GM23338 (cell line): ENCODE results near the gene TTC39B. TPM values are rescaled to one million over a fixed set of nuclear protein-coding genes. Genes with fewer than 3 reads are reported as not detected.

Experiments
- ATAC-seq: fragments of 200-7000 bp; cut with Tn5 transposase; 3 replicates; pipeline ENCODE4 v1.9.1; 2020
- DNase-seq: peaks from one replicate; pipeline ENCODE4 v3.0.0-alpha.2; 2015; ENCODE audit warnings: low spot score
- H2AFZ ChIP-seq: fragments of 200-600 bp; sonication (generic); 2 replicates; pipeline ENCODE4 v1.8.0; 2016; ENCODE audit warnings: antibody characterized with exemption, mild to moderate bottlenecking, moderate library complexity
- H3F3A ChIP-seq: fragments of 200-600 bp; sonication (generic); replicated peaks from 2 replicates; pipeline ENCODE4 v1.8.0; 2017; ENCODE audit warnings: antibody characterized with exemption, mixed run types, low read depth
- H3K27ac ChIP-seq: fragments of 200-600 bp; sonication (generic); 2 replicates; pipeline ENCODE4 v1.6.1; 2016; ENCODE audit warnings: low read depth
- H3K27me3 ChIP-seq: fragments of 200-600 bp; sonication (generic); 2 replicates; pipeline ENCODE4 v1.8.0; 2016; ENCODE audit warnings: mild to moderate bottlenecking, mixed run types, moderate library complexity; ENCODE audit not compliant: insufficient read depth
- H3K36me3 ChIP-seq: fragments of 200-600 bp; sonication (generic); 2 replicates; pipeline ENCODE4 v1.8.0; 2016; ENCODE audit warnings: mild to moderate bottlenecking; ENCODE audit not compliant: insufficient read depth
- H3K4me1 ChIP-seq: fragments of 200-600 bp; sonication (generic); 2 replicates; pipeline ENCODE4 v1.8.0; 2016; ENCODE audit warnings: mild to moderate bottlenecking, moderate library complexity; ENCODE audit not compliant: insufficient read depth
- H3K4me2 ChIP-seq: fragments of 200-600 bp; sonication (generic); 2 replicates; pipeline ENCODE4 v1.7.1; 2017; ENCODE audit warnings: mixed run types
- H3K4me3 ChIP-seq: fragments of 200-600 bp; sonication (generic); 2 replicates; pipeline ENCODE4 v1.6.1; 2016; ENCODE audit warnings: mixed run types
- H3K79me2 ChIP-seq: fragments of 200-600 bp; sonication (generic); replicated peaks from 2 replicates; pipeline ENCODE4 v1.8.0; 2017; ENCODE audit warnings: mild to moderate bottlenecking; ENCODE audit not compliant: insufficient read depth
- H3K9me2 ChIP-seq: fragments of 200-600 bp; sonication (generic); 2 replicates; pipeline ENCODE4 v1.8.0; 2017; ENCODE audit not compliant: insufficient read depth
- H4K20me1 ChIP-seq: fragments of 200-600 bp; sonication (generic); replicated peaks from 2 replicates; pipeline ENCODE4 v1.8.0; 2017; ENCODE audit warnings: mild to moderate bottlenecking; ENCODE audit not compliant: insufficient read depth
- H3K27ac Mint-ChIP-seq: 2 replicates; pipeline ENCODE4 v1.8.0; 2020; ENCODE audit warnings: inconsistent platforms, mild to moderate bottlenecking, moderate library complexity, mixed read lengths
- H3K27me3 Mint-ChIP-seq: 3 replicates; pipeline ENCODE4 v1.8.0; 2022; ENCODE audit warnings: low read depth, mild to moderate bottlenecking, moderate library complexity, mixed read lengths, inconsistent platforms; ENCODE audit not compliant: insufficient read depth, poor library complexity
- H3K36me3 Mint-ChIP-seq: 3 replicates; pipeline ENCODE4 v1.8.0; 2021; ENCODE audit warnings: low read depth, mild to moderate bottlenecking, inconsistent platforms, moderate library complexity, mixed read lengths
- H3K4me1 Mint-ChIP-seq: 3 replicates; pipeline ENCODE4 v1.8.0; 2020; ENCODE audit warnings: mild to moderate bottlenecking, inconsistent platforms, mixed read lengths
- H3K4me3 Mint-ChIP-seq: 3 replicates; pipeline ENCODE4 v1.8.0; 2021; ENCODE audit warnings: moderate library complexity, mild to moderate bottlenecking, inconsistent platforms, mixed read lengths
- H3K9me3 Mint-ChIP-seq: 3 replicates; pipeline ENCODE4 v1.8.0; 2020; ENCODE audit warnings: moderate library complexity, mild to moderate bottlenecking, inconsistent platforms, mixed read lengths
- CREB1 ChIP-seq: fragments of 250-450 bp; sonication (Bioruptor Pico); IDR thresholded peaks from 2 replicates; pipeline ENCODE4 v1.5.0; 2020; ENCODE audit warnings: low read depth, mild to moderate bottlenecking, moderate library complexity
- EZH2 ChIP-seq: fragments of 200-600 bp; sonication (generic); IDR thresholded peaks from one replicate; pipeline ENCODE4 v1.8.0; 2017; ENCODE audit warnings: antibody characterized with exemption, mild to moderate bottlenecking, low read depth; ENCODE audit not compliant: unreplicated experiment
- EZH2phosphoT487 ChIP-seq: fragments of 200-600 bp; sonication (generic); IDR thresholded peaks from one replicate; pipeline ENCODE4 v1.8.1; 2018; ENCODE audit warnings: antibody characterized with exemption; ENCODE audit not compliant: unreplicated experiment
- JUNB ChIP-seq: IDR thresholded peaks from one replicate; pipeline ENCODE4 v1.6.1; 2016; ENCODE audit warnings: antibody characterized with exemption; ENCODE audit not compliant: unreplicated experiment
- NANOG ChIP-seq: IDR thresholded peaks from 2 replicates; pipeline ENCODE4 v1.6.1; 2016; ENCODE audit warnings: antibody characterized with exemption, borderline replicate concordance
- POLR2AphosphoS5 ChIP-seq: IDR thresholded peaks from 2 replicates; pipeline ENCODE4 v1.6.1; 2016; ENCODE audit warnings: antibody characterized with exemption, low read depth
- ZNF114 ChIP-seq: fragments of 250-450 bp; sonication (Bioruptor Pico); IDR thresholded peaks from 2 replicates; pipeline ENCODE4 v1.5.0; 2020; ENCODE audit warnings: mild to moderate bottlenecking, moderate library complexity
- ZNF331 ChIP-seq: fragments of 250-450 bp; sonication (Bioruptor Pico); IDR thresholded peaks from 2 replicates; pipeline ENCODE4 v1.5.0; 2020; ENCODE audit warnings: low read depth, mild to moderate bottlenecking, moderate library complexity
- long read RNA-seq: library from polyadenylated mRNA; unstranded; transcript quantifications from one replicate; pipeline ENCODE4 v2.0.0, GENCODE V29; 2020; ENCODE audit not compliant: unreplicated experiment
- polyA plus RNA-seq: library from polyadenylated mRNA; unstranded; fragments of >200 nt; fragmentation: Nextera tagmentation; extraction: Ambion mirVana; gene quantifications from 2 replicates; pipeline ENCODE4 v1.2.1, GENCODE V29; 2016
- total RNA-seq: library from RNA; depleted of rRNA; stranded (reverse); fragments of >200 nt; shearing (Covaris generic); gene quantifications from 2 replicates; pipeline ENCODE4 v1.2.3, GENCODE V29; 2014; rRNA removed
- TF ChIP-seq, protein P1 (sequence below), 2 experiments: fragments of 200-600 bp in 1 of 2; sonication (generic) in 1 of 2; conservative IDR thresholded peaks; 2 replicates each; pipeline versions ENCODE4 v1.5.1 to v1.6.1; 2016 to 2017; ENCODE audit warnings: antibody characterized with exemption in 2 of 2, low read depth in 2 of 2, mild to moderate bottlenecking in 2 of 2, moderate library complexity in 1 of 2

Gene TTC39B
- 11.0 and 11.1 TPM in 2 replicates for total RNA-seq
- polyA plus RNA-seq = 2.8 and 4.7 TPM in 2 replicates
- long read RNA-seq, full-length matches to known transcripts = 4 of 13 reads
- long read RNA-seq, partial matches to known transcripts = 1 of 13 reads
- long read RNA-seq, other reads (novel, unspliced or antisense) = 8 of 13 reads

GRCh38 chr9:15306757-15307522, at the start of gene TTC39B:
TSS of gene TTC39B (minus strand) at chr9:15307216. CDS start at chr9:15307125, 91 bp downstream.
- H3K36me3 ChIP-seq = no peaks in the 10 kb centered on the region; the same call in 1 of the 2 replicates
- peak within 1 kb of the TSS; percentile 97 for H2AFZ ChIP-seq
- peak; percentile 98 for DNase-seq
- no peaks in the 10 kb centered on the region for H3K9me2 ChIP-seq
- H3K27ac Mint-ChIP-seq = peak within 1 kb of the TSS; percentile 94
- peak; percentile 91 for ATAC-seq
- no peaks in the 10 kb centered on the region for H3K9me3 Mint-ChIP-seq
- H3K4me3 ChIP-seq = peak within 1 kb of the TSS; percentile 91
- H3K4me2 ChIP-seq = peak within 1 kb of the TSS; percentile 96
- peaks cover 8% of the 10 kb centered on the region for H3K27me3 Mint-ChIP-seq
- TF ChIP-seq ZNF331 (CRISPR knock-in tag) (no peak), POLR2AphosphoS5 (peak; percentile 85)
- TF ChIP-seq, protein P1, sequence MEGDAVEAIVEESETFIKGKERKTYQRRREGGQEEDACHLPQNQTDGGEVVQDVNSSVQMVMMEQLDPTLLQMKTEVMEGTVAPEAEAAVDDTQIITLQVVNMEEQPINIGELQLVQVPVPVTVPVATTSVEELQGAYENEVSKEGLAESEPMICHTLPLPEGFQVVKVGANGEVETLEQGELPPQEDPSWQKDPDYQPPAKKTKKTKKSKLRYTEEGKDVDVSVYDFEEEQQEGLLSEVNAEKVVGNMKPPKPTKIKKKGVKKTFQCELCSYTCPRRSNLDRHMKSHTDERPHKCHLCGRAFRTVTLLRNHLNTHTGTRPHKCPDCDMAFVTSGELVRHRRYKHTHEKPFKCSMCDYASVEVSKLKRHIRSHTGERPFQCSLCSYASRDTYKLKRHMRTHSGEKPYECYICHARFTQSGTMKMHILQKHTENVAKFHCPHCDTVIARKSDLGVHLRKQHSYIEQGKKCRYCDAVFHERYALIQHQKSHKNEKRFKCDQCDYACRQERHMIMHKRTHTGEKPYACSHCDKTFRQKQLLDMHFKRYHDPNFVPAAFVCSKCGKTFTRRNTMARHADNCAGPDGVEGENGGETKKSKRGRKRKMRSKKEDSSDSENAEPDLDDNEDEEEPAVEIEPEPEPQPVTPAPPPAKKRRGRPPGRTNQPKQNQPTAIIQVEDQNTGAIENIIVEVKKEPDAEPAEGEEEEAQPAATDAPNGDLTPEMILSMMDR (conservative IDR thresholded peaks at IDR 0.05; ENCODE audit: low read depth in 2 of 2) = peak in 1 of 2 experiments; percentile 19; a peak in 1 of 4 replicates
- H3K27me3 ChIP-seq = peaks cover 11% of the 10 kb centered on the region; the same call in 1 of the 2 replicates
- H3K36me3 Mint-ChIP-seq = peaks cover 9% of the 10 kb centered on the region
- peaks cover 25% of the 10 kb centered on the region for H3K79me2 ChIP-seq
- H4K20me1 ChIP-seq = no peaks in the 10 kb centered on the region
- H3K4me3 Mint-ChIP-seq = peak within 1 kb of the TSS; percentile 96
- H3K4me1 Mint-ChIP-seq = peaks cover 18% of the 10 kb centered on the region
- peaks cover 8% of the 10 kb centered on the region; the same call in 1 of the 2 replicates for H3F3A ChIP-seq
- H3K27ac ChIP-seq = peak within 1 kb of the TSS; percentile 91
- peaks cover 18% of the 10 kb centered on the region for H3K4me1 ChIP-seq

- Histone ChIP-seq H3K4me2 (peak overlapping the region; percentile 30; the same call in 1 of the 2 replicates), H3F3A (no peaks in the 10 kb centered on the region), H3K79me2 (no peaks in the 10 kb centered on the region), H3K4me1 (peaks cover 27% of the 10 kb centered on the region), H3K36me3 (no peaks in the 10 kb centered on the region), H3K4me3 (no peak overlapping the region), H2AFZ (0 out of 2 replicates have a peak overlapping the region, but pooled peaks have one; percentile 38), H3K27me3 (no peaks in the 10 kb centered on the region), H3K27ac (peak overlapping the region; percentile 61), H4K20me1 (no peaks in the 10 kb centered on the region), H3K9me2 (no peaks in the 10 kb centered on the region)
- peaks cover 24% of the 10 kb centered on the region for H3K9me3 Mint-ChIP-seq
- H3K4me1 Mint-ChIP-seq = peaks cover 29% of the 10 kb centered on the region
- H3K27ac Mint-ChIP-seq = peak overlapping the region; percentile 34; the same call in 1 of the 2 replicates
- no peak overlapping the region for H3K4me3 Mint-ChIP-seq
- DNase-seq (peak; percentile 11), ATAC-seq (peak; percentile 71)
- peaks cover 10% of the 10 kb centered on the region for H3K36me3 Mint-ChIP-seq
- peaks cover 12% of the 10 kb centered on the region for H3K27me3 Mint-ChIP-seq
- TF ChIP-seq POLR2AphosphoS5 (no peak), ZNF114 (CRISPR knock-in tag) (no peak), NANOG (no peak), EZH2phosphoT487 (no peak), CREB1 (CRISPR knock-in tag) (no peak), JUNB (no peak), EZH2 (no peak), ZNF331 (CRISPR knock-in tag) (no peak)
- TF ChIP-seq, protein P1 (conservative IDR thresholded peaks at IDR 0.05; ENCODE audit: low read depth in 2 of 2) = no peak
Observed at GRCh38 chr9:15355669-15356068, 48.7 kb upstream of the TTC39B start.
